Ishikawa (cell line): ENCODE results near the gene HDAC9.

Source experiments
- CEBPB ChIP-seq: IDR thresholded peaks from 2 replicates; pipeline ENCODE4 v1.6.1; 2012
- CREB1 ChIP-seq: IDR thresholded peaks from 2 replicates; pipeline ENCODE4 v1.6.1; 2012; ENCODE audit warnings: low read depth
- EGR1 ChIP-seq: IDR thresholded peaks from 2 replicates; pipeline ENCODE4 v1.6.1; 2012
- EP300 ChIP-seq: IDR thresholded peaks from 2 replicates; pipeline ENCODE4 v1.6.1; 2012; ENCODE audit warnings: borderline replicate concordance
- FOXM1 ChIP-seq: IDR thresholded peaks from 2 replicates; pipeline ENCODE4 v1.6.1; 2012; ENCODE audit warnings: low read depth, borderline replicate concordance
- MAX ChIP-seq: IDR thresholded peaks from 2 replicates; pipeline ENCODE4 v1.6.1; 2012
- NFIC ChIP-seq: IDR thresholded peaks from 2 replicates; pipeline ENCODE4 v1.6.1; 2012
- RAD21 ChIP-seq: IDR thresholded peaks from 2 replicates; pipeline ENCODE4 v1.6.1; 2012; ENCODE audit warnings: low read depth
- REST ChIP-seq: IDR thresholded peaks from 2 replicates; pipeline ENCODE4 v1.6.1; 2012; ENCODE audit warnings: low read depth, mild to moderate bottlenecking
- TAF1 ChIP-seq: IDR thresholded peaks from 2 replicates; pipeline ENCODE4 v1.6.1; 2012; ENCODE audit warnings: low read depth, mild to moderate bottlenecking
- TCF12 ChIP-seq: IDR thresholded peaks from 2 replicates; pipeline ENCODE4 v1.6.1; 2012; ENCODE audit warnings: low read depth
- TEAD4 ChIP-seq: IDR thresholded peaks from 2 replicates; pipeline ENCODE4 v1.6.1; 2012
- YY1 ChIP-seq: IDR thresholded peaks from 2 replicates; pipeline ENCODE4 v1.6.1; 2012; ENCODE audit warnings: low read depth
- ZBTB7A ChIP-seq: IDR thresholded peaks from 2 replicates; pipeline ENCODE4 v1.6.1; 2012; ENCODE audit warnings: low read depth
- TF ChIP-seq, protein P1 (sequence below): IDR thresholded peaks from 2 replicates; pipeline ENCODE4 v1.6.1; 2012

HDAC9 gene

GRCh38 chr7:18467011-18467410, 28.5 kb upstream of the HDAC9 start:
- TF ChIP-seq TAF1 (no peak), CEBPB (no peak), ZBTB7A (no peak), FOXM1 (no peak), TCF12 (no peak), EGR1 (no peak)
- TF ChIP-seq, protein P1, sequence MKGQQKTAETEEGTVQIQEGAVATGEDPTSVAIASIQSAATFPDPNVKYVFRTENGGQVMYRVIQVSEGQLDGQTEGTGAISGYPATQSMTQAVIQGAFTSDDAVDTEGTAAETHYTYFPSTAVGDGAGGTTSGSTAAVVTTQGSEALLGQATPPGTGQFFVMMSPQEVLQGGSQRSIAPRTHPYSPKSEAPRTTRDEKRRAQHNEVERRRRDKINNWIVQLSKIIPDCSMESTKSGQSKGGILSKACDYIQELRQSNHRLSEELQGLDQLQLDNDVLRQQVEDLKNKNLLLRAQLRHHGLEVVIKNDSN, result no peak

- TF ChIP-seq CEBPB (no peak), REST (no peak), EGR1 (no peak), ZBTB7A (no peak), RAD21 (no peak), MAX (no peak), FOXM1 (no peak), EP300 (no peak), TCF12 (no peak), TAF1 (no peak), TEAD4 (no peak), YY1 (no peak), NFIC (no peak)
- TF ChIP-seq, protein P1, result no peak
Measured at GRCh38 chr7:18468795-18469194, 26.8 kb upstream of the HDAC9 start.

DNA sequence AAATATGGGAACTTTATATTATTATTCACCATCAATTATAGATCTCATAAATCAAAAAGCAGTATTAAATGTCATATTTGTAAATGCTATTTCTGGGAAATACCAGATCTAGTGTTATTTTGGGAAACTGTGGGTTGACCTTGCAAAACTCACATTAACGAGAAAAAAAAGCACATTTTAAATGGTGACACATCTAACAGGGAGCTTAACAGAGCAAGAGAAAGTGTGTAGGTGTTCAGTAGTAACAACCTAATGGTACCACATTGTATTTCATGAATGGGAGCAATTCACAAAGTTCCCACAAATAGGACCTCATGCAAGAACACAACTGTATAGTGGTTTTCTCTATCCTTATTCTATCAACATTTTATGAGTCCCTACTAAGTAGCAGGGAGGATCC, 26.2 kb upstream of the HDAC9 start:
- TF ChIP-seq EP300 (no peak), RAD21 (no peak), YY1 (no peak), REST (no peak), MAX (no peak), CREB1 (no peak), FOXM1 (no peak), ZBTB7A (no peak), NFIC (no peak), CEBPB (no peak), EGR1 (no peak), TCF12 (no peak)
- TF ChIP-seq, protein P1, result no peak

- no peak for TF ChIP-seq YY1
- TF ChIP-seq FOXM1, result no peak
- TF ChIP-seq EGR1, result no peak
- TF ChIP-seq NFIC, result no peak
- no peak for TF ChIP-seq TAF1
- no peak for TF ChIP-seq TEAD4
- TF ChIP-seq ZBTB7A, result no peak
- TF ChIP-seq TCF12, result no peak
- TF ChIP-seq, protein P1, result no peak
- TF ChIP-seq REST, result no peak
Measured at GRCh38 chr7:18471476-18472160, 23.9 kb upstream of the HDAC9 start.
